PC-9 (cell line): ENCODE measurements around the gene ANXA3.

Source experiments
- CTCF ChIP-seq: fragments of 200-600 bp; sonication (generic); conservative IDR thresholded peaks from 2 replicates; pipeline ENCODE4 v1.6.1; 2017; ENCODE audit warnings: mixed run types, antibody characterized with exemption, mild to moderate bottlenecking, moderate library complexity
- EZH2 ChIP-seq: fragments of 200-600 bp; sonication (generic); IDR thresholded peaks from 2 replicates; pipeline ENCODE4 v1.8.0; 2017; ENCODE audit warnings: antibody characterized with exemption, low read depth

GRCh38 chr4:78581618-78582017 is 30.0 kb downstream of the ANXA3 start:
- TF ChIP-seq CTCF, result no peak
- no peak for TF ChIP-seq EZH2
